ENCODE data around the gene RASL10B.
A peak's percentile ranks its signal among the peaks of the same experiment; 100 is the strongest.
"Not testable (repeated sequence)": the region's sequence is repeated elsewhere in the genome, so short reads cannot be mapped to it uniquely, and the experiment has no call there.

The RASL10B gene

GRCh38 chr17:35742896-35743477 is 11.5 kb downstream of the RASL10B start:
- no peak for DNase-seq (ENCODE audit: low spot score)

DNA sequence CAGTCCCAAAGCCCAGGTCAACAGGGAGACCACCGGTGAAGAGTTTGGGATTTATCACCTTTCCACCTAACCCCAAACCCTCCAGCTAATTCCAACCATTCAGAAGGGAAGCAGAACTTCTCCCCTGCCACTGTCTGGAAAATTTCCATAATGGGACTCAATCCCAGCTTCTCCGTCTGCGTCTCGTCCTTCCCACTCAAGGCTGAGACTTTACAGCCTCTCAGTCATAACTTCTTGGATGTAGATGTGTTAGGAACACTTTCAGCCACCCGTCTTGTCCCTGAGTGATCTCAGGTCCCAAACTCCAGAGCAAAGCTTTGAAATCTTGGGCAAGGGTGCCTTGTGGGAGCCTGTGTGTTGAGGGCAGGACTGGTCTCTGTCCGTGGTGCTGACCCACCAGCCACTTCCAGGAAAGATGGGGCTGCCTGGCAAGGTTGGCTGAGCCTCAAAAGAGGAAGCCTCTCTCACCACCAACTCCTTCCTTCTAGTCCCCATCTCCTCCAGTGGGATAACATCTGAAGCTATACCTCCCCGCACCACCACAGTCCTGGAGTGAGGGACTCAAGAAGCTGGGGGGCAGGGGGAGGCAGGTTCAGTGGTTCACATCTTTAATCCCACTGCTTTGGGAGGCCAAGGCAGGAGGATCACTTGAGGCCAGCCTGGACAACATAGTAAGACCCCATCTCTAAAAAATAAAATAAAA is 12.3 kb downstream of the RASL10B start:
- peak; percentile 79 for DNase-seq (ENCODE audit: low spot score)

GRCh38 chr17:35744830-35745229 is 13.4 kb downstream of the RASL10B start:
- DNase-seq (ENCODE audit: low spot score), result no peak

DNA sequence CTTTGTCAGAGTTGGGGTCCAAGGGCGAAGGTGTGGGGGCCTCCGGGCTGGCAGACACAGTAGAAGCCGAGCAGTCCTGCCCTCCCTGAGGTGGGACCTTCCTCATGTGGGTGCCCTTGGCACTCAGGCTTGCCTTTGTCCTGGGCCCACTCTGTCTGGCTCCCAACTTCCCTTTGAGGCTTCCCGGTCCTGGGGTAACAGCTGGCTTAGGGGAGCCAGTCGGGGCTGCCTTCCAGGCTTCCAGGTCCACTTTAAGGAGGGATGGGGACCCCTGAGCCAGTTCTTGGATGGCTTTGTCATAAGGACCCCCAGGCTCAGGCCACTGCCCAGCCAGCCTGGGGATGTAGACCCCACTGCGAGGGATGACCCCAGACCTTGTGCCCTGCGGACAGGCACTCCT is 13.8 kb downstream of the RASL10B start:
- no peak for DNase-seq (ENCODE audit: low spot score)

DNA sequence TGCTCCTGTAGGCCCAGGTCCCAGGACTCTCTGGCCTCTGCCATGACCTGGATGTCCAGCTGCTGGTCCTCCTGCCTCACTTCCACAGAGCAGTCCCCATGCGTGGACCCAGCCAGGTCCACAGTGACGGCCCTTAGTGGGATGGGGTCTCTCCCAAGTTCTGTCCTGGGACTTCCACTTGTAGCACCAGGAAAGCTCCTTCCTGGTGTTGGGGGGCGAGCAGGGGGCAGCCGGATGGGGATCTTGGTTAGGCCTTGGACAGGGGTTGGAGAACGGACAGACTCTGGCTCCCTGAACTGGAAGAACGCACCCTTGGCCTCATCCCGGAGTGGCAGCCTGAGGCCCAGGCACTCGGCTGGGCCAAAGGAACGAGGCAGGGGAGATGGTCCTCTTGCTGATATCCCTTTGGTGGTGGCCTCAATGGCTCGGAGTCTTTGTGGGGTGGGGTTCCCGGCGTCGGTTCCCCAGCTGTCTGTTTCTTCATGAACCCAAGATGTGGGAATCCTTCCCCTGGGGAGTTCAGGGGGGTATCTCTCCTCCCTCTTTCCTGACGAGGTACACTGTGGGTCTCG is 14.4 kb downstream of the RASL10B start:
- DNase-seq (ENCODE audit: low spot score), result no peak

DNA sequence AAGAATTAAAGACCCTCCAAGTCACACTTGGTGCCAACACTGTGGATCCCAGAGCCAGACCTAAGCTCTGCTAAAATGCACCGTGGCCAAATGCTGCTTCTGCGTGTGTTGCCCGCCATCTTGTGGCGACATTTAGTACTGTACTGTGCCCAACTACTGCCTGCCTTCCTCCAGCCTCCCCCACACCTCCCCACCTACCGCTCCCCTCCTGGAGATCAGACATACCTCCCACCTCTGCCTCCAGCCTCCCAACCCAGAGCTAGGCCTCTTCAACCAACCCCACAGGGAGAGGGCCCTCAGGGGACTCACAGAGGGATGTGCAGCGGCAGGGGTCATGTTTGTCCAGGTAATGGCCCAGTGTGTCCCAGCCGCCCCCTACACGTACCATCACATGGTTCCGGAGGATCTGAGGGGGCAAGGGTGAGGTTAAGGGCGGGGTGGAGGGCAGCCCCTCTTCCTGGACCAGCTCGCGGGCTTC is 16.1 kb downstream of the RASL10B start:
- DNase-seq (ENCODE audit: low spot score), result peak; percentile 95

- no peak for DNase-seq (ENCODE audit: low spot score)
These were observed 17.0 kb downstream of the RASL10B start for GRCh38 chr17:35748341-35748841.

- no peak for DNase-seq (ENCODE audit: low spot score)
These were observed 17.5 kb downstream of the RASL10B start for GRCh38 chr17:35748979-35749378.

DNA sequence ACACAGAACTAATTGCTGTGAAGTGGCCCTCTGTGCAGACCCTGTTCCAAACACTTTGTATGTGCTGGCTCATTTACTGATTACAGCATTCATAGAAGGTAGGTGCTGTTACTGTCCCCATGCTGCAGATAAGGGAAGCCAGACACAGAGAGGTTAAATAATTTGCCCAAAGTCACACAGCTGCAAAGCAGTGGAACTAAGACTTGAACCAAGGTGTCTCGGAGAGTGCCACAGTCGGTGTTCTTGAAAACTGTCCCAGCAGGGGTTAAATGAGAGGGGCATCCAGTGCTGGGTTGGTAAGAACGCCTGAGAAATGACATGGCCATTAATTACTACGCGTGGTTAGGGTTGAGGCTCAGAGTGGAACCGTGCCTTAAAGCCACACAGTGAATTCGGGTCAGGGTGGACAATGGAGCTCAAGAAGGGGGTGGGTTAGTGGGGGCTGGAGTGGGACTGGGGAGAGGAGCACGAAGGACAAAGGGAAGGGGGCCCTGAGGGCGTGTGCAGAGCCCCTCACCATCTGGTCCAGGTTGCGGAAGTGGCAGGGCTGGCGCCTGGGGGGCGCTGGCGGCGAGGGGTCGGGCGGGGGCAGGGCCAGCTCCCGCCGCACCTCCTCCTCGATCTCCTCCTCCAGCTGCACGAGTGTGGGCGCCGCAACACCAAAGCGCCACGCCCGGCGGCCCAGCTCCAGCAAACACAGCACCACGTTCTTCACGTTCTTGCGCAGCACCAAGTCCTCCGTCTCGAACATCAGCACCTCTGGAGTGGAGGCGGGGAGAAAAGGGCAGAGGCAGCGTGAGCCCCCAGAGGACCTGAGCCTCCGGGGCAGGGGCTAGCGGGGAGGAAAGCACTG is 18.3 kb downstream of the RASL10B start:
- no peak for DNase-seq (ENCODE audit: low spot score)

GRCh38 chr17:35750526-35751395 is 19.3 kb downstream of the RASL10B start:
- no peak for DNase-seq (ENCODE audit: low spot score)

- DNase-seq (ENCODE audit: low spot score), result not testable (repeated sequence)
These were observed 20.1 kb downstream of the RASL10B start for GRCh38 chr17:35751541-35751940.

- no peak for DNase-seq (ENCODE audit: low spot score)
These were observed 21.0 kb downstream of the RASL10B start for GRCh38 chr17:35752471-35752870.

GRCh38 chr17:35752945-35753764 is 21.7 kb downstream of the RASL10B start, which contains the start of gene GAS2L2:
Gene GAS2L2 (minus strand): TSS chr17:35753239. CDS start chr17:35752850, 389 bp downstream.
- DNase-seq (ENCODE audit: low spot score), result no peak

DNA sequence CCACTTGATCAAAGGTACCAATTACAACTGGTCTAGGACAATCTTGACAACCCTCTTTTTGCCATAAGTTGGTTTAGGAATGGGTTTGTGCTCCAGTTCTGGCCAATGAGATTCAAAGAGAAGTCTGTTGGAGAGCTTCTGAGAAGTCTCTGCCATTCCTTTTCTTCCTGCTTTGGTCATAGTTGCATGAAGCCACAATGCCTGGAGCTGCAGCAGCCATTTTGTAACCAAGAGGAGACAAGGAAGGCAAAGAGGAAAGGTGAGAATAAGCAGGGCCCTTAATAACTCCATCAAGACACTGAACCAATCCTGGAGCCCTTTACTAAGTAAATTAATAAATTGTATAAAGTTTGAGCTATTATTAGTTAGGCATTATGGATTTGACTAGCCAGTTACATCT is 25.8 kb downstream of the RASL10B start:
- DNase-seq (ENCODE audit: low spot score), result no peak

GRCh38 chr17:35760587-35760986 is 29.1 kb downstream of the RASL10B start, which contains the start of gene C17orf50:
Gene C17orf50 (plus strand): TSS chr17:35760887. CDS start chr17:35760942, 55 bp downstream.
- no peak for DNase-seq (ENCODE audit: low spot score)

- no peak for DNase-seq (ENCODE audit: low spot score)
These were observed 30.2 kb downstream of the RASL10B start for GRCh38 chr17:35761601-35762000.

GRCh38 chr17:35763767-35764122 is 32.3 kb downstream of the RASL10B start:
- no peak for DNase-seq (ENCODE audit: low spot score)

- DNase-seq (ENCODE audit: low spot score), result peak; percentile 99
These were observed 32.9 kb downstream of the RASL10B start for GRCh38 chr17:35764123-35764991.

- DNase-seq (ENCODE audit: low spot score), result no peak
These were observed 33.8 kb downstream of the RASL10B start for GRCh38 chr17:35765086-35765710.

All from HuH-7.5 (cell line).